GM12878 (cell line): ENCODE results near the gene CBX2. TPM values are rescaled to one million over a fixed set of nuclear protein-coding genes. Genes with fewer than 3 reads are reported as not detected.

ENCODE experiments used
- ATAC-seq: fragments of 200-7000 bp; cut with Tn5 transposase; 3 replicates; pipeline ENCODE4 v1.9.1; 2020; ENCODE audit warnings: mild to moderate bottlenecking, moderate library complexity
- BruUV-seq: library from RNA; stranded (reverse); fragments of 400-500 nt; replicated peaks from 2 replicates; lab custom pipeline; 2021; lab: Mats Ljungman, UMichigan
- CTCF ChIA-PET: fragments of 300-600 bp; sonication (Branson Sonifier 250); formaldehyde crosslinking; extraction: SDS; loops from one replicate; lab custom pipeline; 2021; ENCODE audit warnings: inconsistent platforms; lab: Yijun Ruan, JAX
- POLR2A ChIA-PET: fragments of 350-600 bp; formaldehyde crosslinking; extraction: SDS; loops from one replicate; lab custom pipeline; 2021; ENCODE audit warnings: inconsistent platforms; lab: Charles Lee
- RAD21 ChIA-PET: fragments of 300-600 bp; sonication (Branson Sonifier 250); formaldehyde crosslinking; loops from one replicate; lab custom pipeline; 2023; ENCODE audit warnings: antibody characterized with exemption; ENCODE audit not compliant: unreplicated experiment; lab: Charles Lee
- SMC1A ChIA-PET: fragments of 300-600 bp; sonication (Branson Sonifier 250); formaldehyde crosslinking; loops from one replicate; lab custom pipeline; 2023; ENCODE audit not compliant: unreplicated experiment, uncharacterized antibody; lab: Charles Lee
- DNase-seq: peaks from one replicate; pipeline ENCODE4 v3.0.0-alpha.2; 2011; ENCODE audit warnings: low read depth, low spot score
- FAIRE-seq: peaks from 3 replicates; lab custom pipeline; 2011; peaks lifted over from hg19 to GRCh38; lab: Jason Lieb, UNC
- H2AFZ ChIP-seq: 2 replicates; pipeline ENCODE4 v1.6.0; 2011; ENCODE audit warnings: low read depth, low read length, control low read depth; ENCODE audit not compliant: control insufficient read depth
- H3K27ac ChIP-seq: 2 replicates; pipeline ENCODE4 v1.5.1; 2011; ENCODE audit warnings: control low read depth; ENCODE audit not compliant: control insufficient read depth, insufficient read depth
- H3K27me3 ChIP-seq, 2 experiments: replicated peaks in 1 of 2; 2 replicates each; pipeline versions ENCODE4 v1.6.0 to v1.6.1; 2011; ENCODE audit warnings: low read length in 1 of 2; ENCODE audit not compliant: control insufficient read depth in 2 of 2, insufficient read depth in 2 of 2
- H3K36me3 ChIP-seq, 2 experiments: 2 replicates each; pipeline ENCODE4 v1.5.1; 2011; ENCODE audit warnings: low read length in 1 of 2; ENCODE audit not compliant: control insufficient read depth in 2 of 2, insufficient read depth in 2 of 2
- H3K4me1 ChIP-seq: 2 replicates; pipeline ENCODE4 v1.6.1; 2011; ENCODE audit warnings: mild to moderate bottlenecking, low read length, moderate library complexity, mixed read lengths; ENCODE audit not compliant: control insufficient read depth, insufficient read depth
- H3K4me2 ChIP-seq: 2 replicates; pipeline ENCODE4 v1.6.0; 2011; ENCODE audit warnings: control low read depth; ENCODE audit not compliant: control insufficient read depth, insufficient read depth
- H3K4me3 ChIP-seq: fragments of 200-600 bp; sonication (generic); 2 replicates; pipeline ENCODE4 v1.5.1; 2016
- H3K79me2 ChIP-seq: 2 replicates; pipeline ENCODE4 v1.6.0; 2011; ENCODE audit warnings: low read length; ENCODE audit not compliant: control insufficient read depth, insufficient read depth
- H3K9ac ChIP-seq: 2 replicates; pipeline ENCODE4 v1.8.0; 2011; ENCODE audit warnings: low read length, control low read depth, mixed read lengths; ENCODE audit not compliant: control insufficient read depth, insufficient read depth
- H3K9me3 ChIP-seq: replicated peaks from 3 replicates; pipeline ENCODE4 v1.5.1; 2011; ENCODE audit warnings: mild to moderate bottlenecking, low read length; ENCODE audit not compliant: control insufficient read depth, insufficient read depth
- H4K20me1 ChIP-seq: 2 replicates; pipeline ENCODE4 v1.6.0; 2011; ENCODE audit not compliant: control insufficient read depth, insufficient read depth
- BMI1 ChIP-seq: fragments of 450-650 bp; IDR thresholded peaks from 2 replicates; pipeline ENCODE4 v1.6.1; 2016; ENCODE audit warnings: mild to moderate bottlenecking, moderate library complexity, borderline replicate concordance
- CHD4 ChIP-seq: fragments of 200-600 bp; sonication (generic); IDR thresholded peaks from 2 replicates; pipeline ENCODE4 v1.6.1; 2016; ENCODE audit warnings: mild to moderate bottlenecking
- ELK1 ChIP-seq: IDR thresholded peaks from 2 replicates; pipeline ENCODE4 v1.6.1; 2012; ENCODE audit warnings: low read depth, low read length, improper control_type of control experiment
- FOXK2 ChIP-seq: fragments of 450-650 bp; IDR thresholded peaks from 2 replicates; pipeline ENCODE4 v1.6.1; 2017; ENCODE audit warnings: mild to moderate bottlenecking, moderate library complexity
- IKZF2 ChIP-seq, 2 experiments: fragments of 450-650 bp; IDR thresholded peaks; 2 replicates each; pipeline ENCODE4 v1.6.1; 2017; ENCODE audit warnings: mild to moderate bottlenecking in 2 of 2, moderate library complexity in 2 of 2
- IRF3 ChIP-seq: fragments of 450-650 bp; IDR thresholded peaks from 2 replicates; pipeline ENCODE4 v1.6.1; 2014; ENCODE audit warnings: mild to moderate bottlenecking
- LARP7 ChIP-seq: fragments of 450-650 bp; IDR thresholded peaks from 2 replicates; pipeline ENCODE4 v1.6.1; 2017; ENCODE audit warnings: mild to moderate bottlenecking
- MYC ChIP-seq: IDR thresholded peaks from 2 replicates; pipeline ENCODE4 v1.6.1; 2011; ENCODE audit warnings: mild to moderate bottlenecking, low read length, moderate library complexity, inconsistent platforms; ENCODE audit not compliant: insufficient read depth, insufficient replicate concordance, insufficient read length, severe bottlenecking
- NBN ChIP-seq: fragments of 450-650 bp; IDR thresholded peaks from 2 replicates; pipeline ENCODE4 v1.6.1; 2016
- NR2C1 ChIP-seq: fragments of 450-650 bp; IDR thresholded peaks from 2 replicates; pipeline ENCODE4 v1.6.1; 2017; ENCODE audit warnings: antibody characterized with exemption, mild to moderate bottlenecking, moderate library complexity
- PAX5 ChIP-seq: IDR thresholded peaks from 2 replicates; pipeline ENCODE4 v1.6.1; 2011; ENCODE audit warnings: low read depth, low read length, borderline replicate concordance
- RB1 ChIP-seq: fragments of 450-650 bp; formaldehyde crosslinking; IDR thresholded peaks from 2 replicates; pipeline ENCODE4 v1.6.1; 2017; ENCODE audit warnings: mild to moderate bottlenecking, borderline replicate concordance
- SMARCA5 ChIP-seq: fragments of 450-650 bp; IDR thresholded peaks from 2 replicates; pipeline ENCODE4 v1.6.1; 2017; ENCODE audit warnings: mild to moderate bottlenecking
- TARDBP ChIP-seq: IDR thresholded peaks from 2 replicates; pipeline ENCODE4 v1.6.1; 2016; ENCODE audit warnings: borderline replicate concordance
- WRNIP1 ChIP-seq: IDR thresholded peaks from 2 replicates; pipeline ENCODE4 v1.6.1; 2011; ENCODE audit warnings: low read depth, low read length, improper control_type of control experiment, borderline replicate concordance
- WGBS: methylation state at CpG from one replicate; pipeline ENCODE4 v1.1.6; 2016; ENCODE audit warnings: low lambda C conversion rate; ENCODE audit not compliant: insufficient replicate concordance, insufficient coverage; ENCODE audit errors: missing lambda C conversion rate; 5-methylcytosine and 5-hydroxymethylcytosine counted together
- in situ Hi-C: fragments of 300-500 bp; cut with MboI; formaldehyde crosslinking; loops from 9 replicates; pipeline ENCODE4 v1.14.3; 2018; ENCODE audit warnings: mixed read lengths
- intact Hi-C: fragments of 100-400 bp; cut with micrococcal nuclease; formaldehyde crosslinking; loops from one replicate; pipeline ENCODE4 v1.14.2; 2022; ENCODE audit not compliant: unreplicated experiment
- polyA plus RNA-seq, 11 experiments: library from polyadenylated mRNA; depleted of rRNA in 4 of 11; unstranded in 6 of 11; stranded (reverse) in 5 of 11; fragments of >200 nt; fragmentation: Nextera tagmentation in 4 of 11; fragmentation: Illumina TruSeq in 1 of 11; extraction: Ambion mirVana in 4 of 11; extraction: Trizol in 1 of 11; gene quantifications; 1 replicate in 1 of 11; 2 replicates in 10 of 11; pipeline versions ENCODE4 v1.2.1 to v1.2.3, GENCODE V29; 2011 to 2016; ENCODE audit warnings: inconsistent platforms in 2 of 11, missing spikeins in 2 of 11, low read depth in 1 of 11
- total RNA-seq, 4 experiments: library from RNA; depleted of rRNA in 3 of 4; stranded (reverse); fragments of >200 nt in 3 of 4; fragmentation: Illumina TruSeq in 1 of 4; extraction: Trizol in 1 of 4; gene quantifications; 2 replicates each; pipeline versions ENCODE4 v1.2.1 to v1.2.3, GENCODE V29; 2013 to 2021
- TF ChIP-seq, protein P1 (sequence below): fragments of 450-650 bp; formaldehyde crosslinking; IDR thresholded peaks from 2 replicates; pipeline ENCODE4 v1.4.0; 2020; ENCODE audit warnings: mild to moderate bottlenecking, moderate library complexity

Gene CBX2
- total and polyA plus RNA-seq, 10 of the 15 experiments (the other 5 are each of a cell fraction or from before 2014, with no cell fraction given) = 0.35 to 7.5 (median 4.2) TPM

GRCh38 chr17:79796763-79797491 is 19.0 kb downstream of the CBX2 start, which contains the start of gene CBX8:
Gene CBX8, minus strand, starts transcription at chr17:79797077. Its CDS starts 79 bp downstream, at chr17:79796998.
- Histone ChIP-seq H3K79me2 (no peaks in the 10 kb centered on the region), H3K4me3 (peak within 1 kb of the TSS; percentile 83), H2AFZ (peak within 1 kb of the TSS; percentile 89), H3K9ac (peak within 1 kb of the TSS; percentile 71), H3K36me3 (peaks cover 2 to 3% of the 10 kb centered on the region in 2 experiments; a peak in 2 of 4 replicates), H3K4me1 (peaks cover 29% of the 10 kb centered on the region), H3K9me3 (no peaks in the 10 kb centered on the region; the same call in 2 of the 3 replicates), H3K27ac (peak within 1 kb of the TSS; percentile 64), H4K20me1 (no peaks in the 10 kb centered on the region), H3K4me2 (peak within 1 kb of the TSS; percentile 92), H3K27me3 (peaks cover 16 to 36% of the 10 kb centered on the region in 2 experiments)
- FAIRE-seq (peak; percentile 89), DNase-seq (peak; percentile 94), ATAC-seq (peak; percentile 91)
- WGBS = 0% methylated on average over 38 of the region's 79 CpGs
- intact Hi-C loops (no loop called here), in situ Hi-C loops (no loop called here)
- CTCF ChIA-PET = interaction anchor here (0.8 to 1.8 kb wide), 7 partner anchors 12 to 188 kb away, joined by 3 to 8 read pairs (median 6); no protein-coding TSS in a partner anchor
- no TSS peak for BruUV-seq
- RAD21 ChIA-PET = interaction anchor here (0.7 to 1.4 kb wide), 16 partner anchors 9 to 197 kb away, joined by 3 to 22 read pairs (median 4); partner anchors contain the start of gene CBX4
- POLR2A ChIA-PET = interaction anchor here (0.5 to 1.8 kb wide), 16 partner anchors 12 to 1141 kb away, joined by 3 to 15 read pairs (median 4); partner anchors contain the start of gene CBX4
- SMC1A ChIA-PET = interaction anchor here (0.8 to 1.5 kb wide), 6 partner anchors 9 to 118 kb away, joined by 3 to 12 read pairs (median 3); partner anchors contain the start of gene CBX2
- TF ChIP-seq NBN (peak; percentile 70; the same call in 1 of the 2 replicates), SMARCA5 (no peak), CHD4 (no peak), IKZF2 (IDR thresholded peaks at IDR 0.05) (no peak), BMI1 (peak; percentile 91), WRNIP1 (no peak), MYC (no peak), RB1 (peak; percentile 15; the same call in 1 of the 2 replicates), FOXK2 (no peak; the same call in 1 of the 2 replicates), ELK1 (peak; percentile 57; the same call in 1 of the 2 replicates), IRF3 (peak; percentile 69), LARP7 (0 out of 2 replicates have a peak, but pooled peaks have one; percentile 7), PAX5 (peak; percentile 7; the same call in 1 of the 2 replicates), NR2C1 (no peak), TARDBP (0 out of 2 replicates have a peak, but pooled peaks have one; percentile 62)
- TF ChIP-seq, protein P1, sequence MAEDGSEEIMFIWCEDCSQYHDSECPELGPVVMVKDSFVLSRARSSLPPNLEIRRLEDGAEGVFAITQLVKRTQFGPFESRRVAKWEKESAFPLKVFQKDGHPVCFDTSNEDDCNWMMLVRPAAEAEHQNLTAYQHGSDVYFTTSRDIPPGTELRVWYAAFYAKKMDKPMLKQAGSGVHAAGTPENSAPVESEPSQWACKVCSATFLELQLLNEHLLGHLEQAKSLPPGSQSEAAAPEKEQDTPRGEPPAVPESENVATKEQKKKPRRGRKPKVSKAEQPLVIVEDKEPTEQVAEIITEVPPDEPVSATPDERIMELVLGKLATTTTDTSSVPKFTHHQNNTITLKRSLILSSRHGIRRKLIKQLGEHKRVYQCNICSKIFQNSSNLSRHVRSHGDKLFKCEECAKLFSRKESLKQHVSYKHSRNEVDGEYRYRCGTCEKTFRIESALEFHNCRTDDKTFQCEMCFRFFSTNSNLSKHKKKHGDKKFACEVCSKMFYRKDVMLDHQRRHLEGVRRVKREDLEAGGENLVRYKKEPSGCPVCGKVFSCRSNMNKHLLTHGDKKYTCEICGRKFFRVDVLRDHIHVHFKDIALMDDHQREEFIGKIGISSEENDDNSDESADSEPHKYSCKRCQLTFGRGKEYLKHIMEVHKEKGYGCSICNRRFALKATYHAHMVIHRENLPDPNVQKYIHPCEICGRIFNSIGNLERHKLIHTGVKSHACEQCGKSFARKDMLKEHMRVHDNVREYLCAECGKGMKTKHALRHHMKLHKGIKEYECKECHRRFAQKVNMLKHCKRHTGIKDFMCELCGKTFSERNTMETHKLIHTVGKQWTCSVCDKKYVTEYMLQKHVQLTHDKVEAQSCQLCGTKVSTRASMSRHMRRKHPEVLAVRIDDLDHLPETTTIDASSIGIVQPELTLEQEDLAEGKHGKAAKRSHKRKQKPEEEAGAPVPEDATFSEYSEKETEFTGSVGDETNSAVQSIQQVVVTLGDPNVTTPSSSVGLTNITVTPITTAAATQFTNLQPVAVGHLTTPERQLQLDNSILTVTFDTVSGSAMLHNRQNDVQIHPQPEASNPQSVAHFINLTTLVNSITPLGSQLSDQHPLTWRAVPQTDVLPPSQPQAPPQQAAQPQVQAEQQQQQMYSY (CRISPR knock-in tag) = no peak
